Stimulated activated CD8-positive, alpha-beta memory T cell treated with anti-CD3 and anti-CD28 coated beads, Interleukin-7, amount 100 ng/mL, for 4 hours (primary cell): ENCODE measurements around the gene TBC1D12.
"Not testable (repeated sequence)": the region's sequence is repeated elsewhere in the genome, so short reads cannot be mapped to it uniquely, and the experiment has no call there.

Source experiments
- DNase-seq, 2 donors: peaks; one replicate each; pipeline ENCODE4 v3.0.0-alpha.2; 2020; ENCODE audit warnings: low read depth in 2 of 2

TBC1D12 gene

GRCh38 chr10:94542282-94542681, 139.9 kb downstream of the TBC1D12 start:
- DNase-seq, result not testable (repeated sequence)

GRCh38 chr10:94545391-94546048, 143.2 kb downstream of the TBC1D12 start, which contains the start of gene HELLS:
HELLS (plus strand) TSS chr10:94545788; CDS start chr10:94545922, 134 bp downstream.
- DNase-seq, result peak; percentile 42 to 50

GRCh38 chr10:94546049-94546900, 143.9 kb downstream of the TBC1D12 start:
- no peak for DNase-seq

GRCh38 chr10:94546901-94547185, 144.5 kb downstream of the TBC1D12 start:
- DNase-seq, result no peak

GRCh38 chr10:94549221-94549620, 146.9 kb downstream of the TBC1D12 start:
- DNase-seq, result no peak

- not testable (repeated sequence) for DNase-seq
Observed at GRCh38 chr10:94567714-94568307, 165.5 kb downstream of the TBC1D12 start.

GRCh38 chr10:94571081-94571480, 168.7 kb downstream of the TBC1D12 start:
- DNase-seq, result no peak

GRCh38 chr10:94571528-94571927, 169.2 kb downstream of the TBC1D12 start:
- DNase-seq, result no peak

GRCh38 chr10:94578790-94579189, 176.4 kb downstream of the TBC1D12 start:
- DNase-seq, result no peak

- no peak for DNase-seq
Observed at GRCh38 chr10:94583124-94583523, 180.8 kb downstream of the TBC1D12 start.
